AG08395 (cell line): Measurements from ENCODE around the gene INTS1.
A peak's percentile ranks its signal among the peaks of the same experiment; 100 is the strongest.
"Not testable (repeated sequence)": the region's sequence is repeated elsewhere in the genome, so short reads cannot be mapped to it uniquely, and the experiment has no call there.

Experiments used
- DNase-seq: peaks from one replicate; pipeline ENCODE4 v3.0.0; 2012; ENCODE audit warnings: mixed read lengths, low spot score

The INTS1 gene

DNA sequence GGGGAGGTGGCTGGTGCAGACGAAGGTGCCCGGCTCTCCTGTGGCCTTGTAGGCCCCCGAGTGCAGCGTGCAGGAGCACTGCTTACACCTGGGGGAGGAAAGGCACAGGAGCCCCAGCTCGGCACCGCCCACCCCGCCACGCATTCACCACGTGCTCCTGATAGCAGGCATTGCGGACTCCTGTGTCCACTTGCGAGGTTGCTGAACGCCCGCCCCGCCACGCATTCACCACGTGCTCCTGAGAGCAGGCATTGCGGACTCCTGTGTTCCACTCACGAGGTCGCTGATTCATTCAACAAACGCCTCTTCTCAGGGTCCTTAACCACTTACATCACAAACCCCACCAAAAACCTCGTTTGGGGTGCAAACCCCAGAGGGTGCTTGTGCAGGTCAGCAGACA lies 58.8 kb downstream of the INTS1 start:
- no peak for DNase-seq

DNA sequence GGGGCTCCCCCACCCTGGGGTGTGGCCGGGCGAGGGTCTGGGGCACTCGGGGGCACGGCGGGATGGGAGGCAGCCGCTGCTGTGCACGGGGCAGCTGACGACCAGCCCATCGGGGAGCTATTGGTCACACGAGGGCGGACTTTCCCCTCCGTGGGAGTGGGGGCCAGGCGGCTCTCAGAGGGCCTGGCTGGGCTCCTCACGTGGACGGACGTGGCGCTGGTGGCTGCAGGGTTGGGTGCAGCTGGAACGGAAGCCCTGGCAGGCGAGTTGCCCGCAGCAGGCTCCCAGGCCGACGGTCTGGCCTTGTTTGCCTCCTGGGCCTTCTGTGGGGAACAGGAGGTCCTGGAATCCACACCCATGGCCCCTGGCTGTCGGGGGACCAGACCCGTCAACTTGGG lies 59.3 kb downstream of the INTS1 start:
- DNase-seq: no peak

- DNase-seq: no peak
Observed at GRCh38 chr7:1444214-1444924, 59.8 kb downstream of the INTS1 start.

GRCh38 chr7:1443587-1444200 lies 60.5 kb downstream of the INTS1 start:
- not testable (repeated sequence) for DNase-seq

DNA sequence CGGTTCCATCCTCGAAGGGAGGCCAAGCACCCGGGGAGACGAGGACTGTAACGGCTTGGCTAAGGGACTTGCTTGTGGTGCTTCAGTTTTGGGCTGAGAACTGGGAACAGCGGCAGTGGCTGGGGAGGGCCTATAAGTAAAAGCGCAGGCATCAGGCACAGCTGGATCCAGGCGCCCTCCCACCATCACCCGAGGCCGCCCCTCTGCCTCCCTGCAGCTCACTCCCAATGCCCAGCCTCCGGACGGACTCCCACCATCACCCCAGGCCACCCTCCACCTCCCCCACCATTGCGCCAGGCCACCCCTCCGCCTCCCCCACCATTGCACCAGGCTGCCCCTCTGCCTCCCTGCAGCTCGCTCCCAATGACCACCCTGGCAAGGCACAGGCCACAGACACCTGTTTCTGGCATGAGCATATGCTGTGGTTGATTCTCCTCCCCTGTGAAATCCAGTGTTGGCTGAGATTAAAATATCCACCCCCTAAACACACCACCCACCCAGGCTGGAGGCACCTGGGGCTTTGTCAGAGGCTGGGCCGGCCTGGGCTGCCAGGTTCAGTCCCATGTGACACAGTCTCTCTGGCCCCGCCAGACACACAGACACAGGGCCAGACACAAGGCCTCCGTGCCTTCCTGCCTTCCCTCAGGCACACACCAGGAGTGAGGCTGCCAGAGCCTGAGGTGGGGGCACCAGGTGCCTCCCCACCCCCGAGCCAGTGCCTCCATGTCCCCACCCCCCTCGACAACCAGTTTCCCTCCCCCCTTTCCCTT lies 61.6 kb downstream of the INTS1 start:
- DNase-seq: no peak

- DNase-seq: no peak
Observed at GRCh38 chr7:1441615-1442354, 62.4 kb downstream of the INTS1 start.

DNA sequence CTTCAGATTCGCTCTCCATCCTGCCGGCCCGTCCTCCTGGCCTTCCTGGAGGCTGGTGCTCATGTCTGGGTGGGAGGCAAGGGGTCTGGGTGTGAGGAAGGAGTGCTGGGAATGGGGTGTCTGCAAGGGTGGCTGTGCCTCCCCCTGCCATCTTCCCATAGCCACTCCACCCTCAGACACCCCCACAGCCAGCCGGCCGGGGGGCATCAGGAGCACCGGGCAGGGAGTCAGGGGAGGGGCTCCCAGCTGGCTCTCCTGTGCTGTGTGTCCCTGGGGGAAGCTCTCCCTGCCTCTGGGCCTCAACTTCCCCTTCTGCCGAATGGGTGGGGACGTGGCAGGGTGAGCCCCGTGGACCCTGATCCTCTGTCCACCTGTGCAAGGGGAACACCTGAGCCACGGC lies 63.6 kb downstream of the INTS1 start:
- DNase-seq: no peak

DNA sequence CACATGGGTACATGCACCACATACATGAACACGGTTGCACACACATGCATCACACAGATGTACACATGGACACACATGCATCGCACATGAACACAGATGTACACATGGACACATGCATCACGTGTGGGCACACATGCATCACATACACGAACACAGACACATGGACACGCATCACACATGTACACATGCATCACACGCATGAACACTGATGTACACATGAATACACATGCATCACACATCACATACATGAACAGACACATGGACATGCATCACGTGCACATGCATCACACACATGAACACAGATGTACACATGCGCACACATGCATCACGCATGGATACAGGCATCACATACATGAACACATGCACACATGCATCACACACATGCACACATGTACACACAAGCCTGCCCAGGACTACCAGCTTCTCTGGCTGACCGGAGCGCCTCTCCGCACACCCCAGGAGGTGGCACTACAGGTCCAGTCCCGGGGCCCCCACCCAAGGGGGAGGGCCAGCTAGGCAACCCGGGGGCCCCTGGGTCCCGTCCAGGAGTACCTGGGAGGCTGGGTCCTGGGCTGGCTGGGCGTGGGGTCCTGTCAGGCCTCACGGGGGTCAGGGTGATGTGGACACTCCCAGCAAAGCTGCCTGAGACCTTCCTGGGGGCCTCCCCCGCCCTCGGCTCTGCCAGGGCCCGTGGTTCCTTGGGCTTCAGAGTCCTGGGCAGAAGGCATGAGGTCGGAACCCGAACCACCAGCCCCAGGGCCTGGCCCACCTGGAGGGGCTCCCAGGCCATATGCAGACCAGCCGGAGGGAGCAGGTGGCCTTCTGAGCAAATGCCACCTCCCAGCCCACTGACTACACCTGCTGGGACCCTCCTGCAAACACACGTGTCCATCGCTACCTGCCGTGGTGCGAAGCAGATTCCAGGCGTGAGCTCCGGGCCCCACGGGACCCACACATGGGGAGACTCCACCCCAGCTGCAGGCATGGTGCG lies 64.5 kb downstream of the INTS1 start:
- no peak for DNase-seq

DNA sequence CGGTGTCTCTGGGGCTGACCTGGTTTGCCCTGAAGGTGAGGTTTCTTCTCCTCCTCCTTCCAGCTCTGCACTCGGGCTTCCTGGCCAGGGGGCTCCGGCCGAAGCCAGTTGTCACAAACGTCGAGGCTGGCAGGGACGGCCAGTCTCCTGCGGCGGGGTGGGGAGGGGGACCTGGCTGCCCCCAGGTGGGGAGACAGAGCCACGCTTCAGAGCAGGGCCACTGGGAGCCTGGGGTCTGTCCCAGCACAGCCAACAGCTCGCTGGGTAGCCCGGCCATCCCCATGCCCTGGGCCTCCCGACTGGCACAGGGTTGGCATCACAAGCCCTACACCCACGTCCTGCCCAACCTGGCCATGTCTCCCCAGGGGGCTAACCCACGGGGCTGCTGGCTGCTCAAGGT lies 65.4 kb downstream of the INTS1 start:
- no peak for DNase-seq

GRCh38 chr7:1438208-1438607 lies 66.0 kb downstream of the INTS1 start:
- no peak for DNase-seq

- DNase-seq: no peak
Observed at GRCh38 chr7:1437155-1437880, 66.9 kb downstream of the INTS1 start.

DNA sequence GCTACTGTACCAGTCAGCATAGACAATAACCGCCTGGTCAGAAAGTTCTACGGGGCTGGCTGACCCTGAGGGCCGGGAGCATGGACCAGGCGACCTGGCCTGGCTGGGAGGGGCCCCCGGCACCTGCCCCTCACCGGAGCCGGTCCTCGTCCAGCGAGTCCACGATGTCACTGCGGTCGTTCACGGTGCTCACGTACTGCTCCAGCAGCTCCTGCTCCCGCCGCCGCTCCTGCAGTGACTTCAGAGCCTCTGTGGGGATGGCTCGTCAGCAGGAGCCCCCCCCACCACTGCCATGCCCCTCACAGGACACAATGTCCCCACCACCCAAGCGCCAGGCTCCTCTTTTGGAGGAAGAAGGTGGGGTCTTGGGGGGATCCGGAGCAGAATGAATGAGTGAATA lies 67.6 kb downstream of the INTS1 start:
- no peak for DNase-seq

DNA sequence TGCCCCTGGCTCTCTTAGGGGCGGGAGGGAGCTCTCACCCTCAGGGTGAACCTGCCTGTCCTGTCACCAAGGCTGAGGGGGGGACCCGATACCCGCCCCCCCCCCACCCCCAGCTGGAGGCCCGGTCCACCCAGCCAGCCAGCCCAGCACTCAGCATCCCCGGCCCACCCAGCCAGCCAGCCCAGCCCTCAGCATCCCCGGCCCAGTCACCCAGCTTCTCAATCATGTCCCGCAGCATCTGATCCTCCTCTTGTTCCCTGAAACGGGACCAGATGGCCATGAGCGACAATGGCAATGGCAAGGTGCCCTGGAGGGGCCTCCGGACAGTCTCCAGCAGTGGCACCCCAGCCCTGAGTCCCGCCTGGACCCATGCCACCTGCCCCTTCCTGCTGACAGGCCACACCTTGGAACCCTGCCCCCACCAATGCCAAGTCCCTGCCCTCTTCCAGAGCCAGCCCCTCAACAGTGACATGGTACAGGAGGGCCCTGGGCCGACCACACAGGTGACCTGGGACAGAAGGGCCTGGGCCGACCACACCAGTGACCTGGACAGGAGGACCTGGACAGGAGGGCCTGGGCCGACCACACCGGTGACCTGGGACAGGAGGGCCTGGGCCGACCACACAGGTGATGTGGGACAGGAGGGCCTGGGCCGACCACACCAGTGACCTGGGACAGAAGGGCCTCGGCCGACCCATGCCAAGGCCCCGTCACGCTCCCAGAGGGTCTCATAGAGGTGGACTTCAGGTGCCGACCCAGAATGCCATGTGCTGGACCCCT lies 69.1 kb downstream of the INTS1 start:
- no peak for DNase-seq

- DNase-seq: no peak
Observed at GRCh38 chr7:1434165-1434718, 69.9 kb downstream of the INTS1 start.

DNA sequence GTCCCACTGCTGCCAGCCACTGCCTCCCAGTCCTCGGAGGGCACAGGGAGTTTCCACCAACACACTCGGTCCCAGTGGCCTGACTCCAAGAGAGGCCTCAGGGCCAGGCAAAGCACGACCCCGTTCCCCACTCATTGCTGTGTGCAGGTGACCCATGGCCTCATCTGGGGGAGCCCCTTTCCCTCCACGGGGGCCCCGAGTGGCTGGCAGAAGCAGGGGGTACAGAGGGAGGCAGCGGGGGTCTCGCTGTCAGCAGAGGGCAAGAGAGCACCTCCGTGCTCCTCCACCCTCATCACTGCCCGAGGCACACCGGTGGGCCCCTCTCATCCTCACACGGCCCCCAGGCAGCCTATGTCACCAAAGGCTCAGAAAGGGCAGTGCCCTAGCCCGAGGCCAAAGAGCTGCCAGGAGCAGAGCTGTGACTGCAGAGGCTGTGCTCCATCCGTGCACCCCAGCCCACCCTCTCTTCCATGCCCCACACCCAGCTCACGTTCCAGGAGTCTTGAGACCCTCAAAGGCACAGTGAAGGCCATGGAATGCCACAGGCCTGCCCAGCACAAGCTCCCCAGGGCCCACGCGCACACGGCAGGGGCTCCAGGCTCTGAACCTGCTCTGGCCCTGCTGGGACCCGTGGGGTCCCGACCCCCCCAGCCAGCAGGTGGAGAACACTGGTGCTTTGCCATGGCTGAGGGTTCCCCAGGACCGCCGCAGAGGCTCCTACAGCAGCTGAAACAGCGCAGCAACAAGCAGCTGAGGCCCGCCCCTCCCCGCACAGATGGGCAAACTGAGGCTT lies 70.9 kb downstream of the INTS1 start:
- no peak for DNase-seq

DNA sequence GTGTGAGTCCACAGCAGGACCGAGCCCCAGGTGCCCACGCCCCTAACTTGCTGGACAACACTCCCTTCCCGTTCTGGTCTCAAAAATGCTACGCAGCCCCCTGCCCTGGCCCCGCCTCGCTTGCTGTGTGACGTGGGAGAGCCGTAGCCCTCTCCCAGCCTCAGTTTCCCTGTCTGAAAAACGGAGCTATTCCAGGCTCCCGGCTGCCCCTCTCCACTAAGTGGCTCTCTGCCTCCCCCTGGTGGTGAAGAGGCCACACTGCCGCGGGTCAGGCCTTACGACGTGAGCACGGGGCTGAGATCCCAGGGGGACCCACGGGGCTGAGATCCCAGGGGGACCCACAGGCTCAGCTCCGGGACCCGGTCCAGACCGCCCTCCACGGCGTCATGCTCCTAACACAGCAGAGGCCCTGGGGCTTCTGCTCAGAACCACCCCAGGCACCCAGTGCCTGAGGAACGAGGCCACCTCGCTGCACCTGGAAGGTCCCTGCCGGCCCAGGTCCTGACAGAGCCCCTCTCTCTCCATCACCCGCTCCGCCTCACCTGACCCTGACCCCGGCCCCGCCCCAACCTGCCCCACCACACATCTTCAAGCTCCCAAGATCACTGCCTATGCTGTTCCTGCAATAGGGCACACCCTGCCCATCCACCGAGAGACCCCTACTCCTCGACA lies 71.6 kb downstream of the INTS1 start:
- peak; percentile 71 for DNase-seq

DNA sequence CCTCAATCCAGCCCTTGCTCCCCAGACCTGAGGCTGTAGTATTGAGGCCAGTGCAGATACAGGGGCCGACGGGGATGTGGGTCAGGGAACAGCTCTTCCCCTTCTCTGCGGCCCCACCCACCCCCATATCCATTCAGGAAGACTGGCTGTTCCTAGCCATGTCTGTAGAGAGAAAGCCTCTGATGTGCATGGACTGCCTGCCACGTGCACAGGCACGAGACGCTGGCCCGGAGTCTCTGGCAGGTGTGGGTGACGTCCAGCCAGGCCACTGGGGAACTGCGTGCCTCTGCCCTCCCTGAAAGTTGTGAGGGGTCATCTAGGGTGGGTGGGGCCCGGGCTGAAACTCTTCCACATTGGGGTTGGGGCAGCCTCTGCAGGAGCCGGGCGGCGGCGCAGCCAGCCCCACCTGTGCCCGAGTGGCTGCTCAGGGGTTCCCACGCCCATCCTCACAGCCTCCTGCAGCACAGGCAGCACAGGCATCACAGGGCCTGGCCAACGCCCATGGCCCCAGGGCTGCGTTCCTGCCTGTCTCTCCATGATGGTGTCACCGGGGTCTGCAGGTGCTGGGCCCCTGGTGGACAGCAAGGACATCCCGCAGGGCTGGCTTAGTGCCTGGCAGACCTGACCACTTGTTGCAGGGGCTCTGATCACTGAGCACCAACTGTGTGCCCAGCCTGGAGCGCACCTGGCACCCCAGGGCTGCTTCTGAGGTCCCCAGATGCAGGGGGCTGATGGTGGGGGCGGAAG lies 72.4 kb downstream of the INTS1 start:
- no peak for DNase-seq
